Osteocyte (in vitro differentiated cells): ENCODE measurements around the gene TOMM5. TPM values are rescaled to one million over a fixed set of nuclear protein-coding genes. Genes with fewer than 3 reads are reported as not detected.

Experiments
- DNase-seq: peaks from one replicate; pipeline ENCODE4 v3.0.0; 2021; ENCODE audit warnings: mixed read lengths; ENCODE audit not compliant: unreplicated experiment; ENCODE audit errors: extremely low spot score
- H3K27ac Mint-ChIP-seq: one replicate; pipeline ENCODE4 v1.8.0; 2021; ENCODE audit warnings: mild to moderate bottlenecking, mixed read lengths; ENCODE audit not compliant: unreplicated experiment
- H3K27me3 Mint-ChIP-seq: one replicate; pipeline ENCODE4 v1.8.0; 2021; ENCODE audit warnings: mixed read lengths; ENCODE audit not compliant: unreplicated experiment
- H3K36me3 Mint-ChIP-seq: one replicate; pipeline ENCODE4 v1.8.0; 2021; ENCODE audit warnings: mixed read lengths; ENCODE audit not compliant: unreplicated experiment
- H3K4me1 Mint-ChIP-seq: one replicate; pipeline ENCODE4 v1.8.0; 2021; ENCODE audit warnings: mixed read lengths; ENCODE audit not compliant: unreplicated experiment
- H3K4me3 Mint-ChIP-seq: one replicate; pipeline ENCODE4 v1.8.0; 2021; ENCODE audit warnings: mild to moderate bottlenecking, moderate library complexity, mixed read lengths; ENCODE audit not compliant: unreplicated experiment
- H3K9me3 Mint-ChIP-seq: one replicate; pipeline ENCODE4 v1.8.0; 2021; ENCODE audit warnings: mixed read lengths; ENCODE audit not compliant: unreplicated experiment
- CTCF ChIP-seq: fragments of 200-600 bp; sonication (generic); IDR thresholded peaks from 2 replicates; pipeline ENCODE4 v1.5.0; 2021; ENCODE audit warnings: antibody characterized with exemption, mild to moderate bottlenecking, moderate library complexity
- total RNA-seq: library from RNA; stranded (reverse); gene quantifications from 2 replicates; pipeline ENCODE4 v1.2.1, GENCODE V29; 2021

Gene TOMM5
- total RNA-seq, 1 donor from 2014 or later, result 85.9 TPM

- no peak for TF ChIP-seq CTCF
- no peaks in the 10 kb centered on the region for H3K9me3 Mint-ChIP-seq
- peaks cover 2% of the 10 kb centered on the region for H3K4me1 Mint-ChIP-seq
- no peak for DNase-seq
- peaks cover 10% of the 10 kb centered on the region for H3K36me3 Mint-ChIP-seq
- no peak overlapping the region for H3K4me3 Mint-ChIP-seq
- H3K27ac Mint-ChIP-seq, result no peak overlapping the region
- no peaks in the 10 kb centered on the region for H3K27me3 Mint-ChIP-seq
These were observed 36.6 kb downstream of the TOMM5 start for GRCh38 chr9:37555786-37556185.

- peaks cover 10% of the 10 kb centered on the region for H3K36me3 Mint-ChIP-seq
- H3K27me3 Mint-ChIP-seq, result no peaks in the 10 kb centered on the region
- peaks cover 2% of the 10 kb centered on the region for H3K4me1 Mint-ChIP-seq
- H3K27ac Mint-ChIP-seq, result no peak overlapping the region
- no peak overlapping the region for H3K4me3 Mint-ChIP-seq
- H3K9me3 Mint-ChIP-seq, result no peaks in the 10 kb centered on the region
- DNase-seq, result no peak
- TF ChIP-seq CTCF, result no peak
These were observed 38.1 kb downstream of the TOMM5 start for GRCh38 chr9:37554318-37554717.

- DNase-seq, result no peak
- TF ChIP-seq CTCF, result no peak
- H3K27me3 Mint-ChIP-seq, result no peaks in the 10 kb centered on the region
- H3K36me3 Mint-ChIP-seq, result peaks cover 4% of the 10 kb centered on the region
- H3K4me3 Mint-ChIP-seq, result no peak overlapping the region
- H3K4me1 Mint-ChIP-seq, result peaks cover 2% of the 10 kb centered on the region
- H3K9me3 Mint-ChIP-seq, result no peaks in the 10 kb centered on the region
- H3K27ac Mint-ChIP-seq, result no peak overlapping the region
These were observed 40.5 kb downstream of the TOMM5 start for GRCh38 chr9:37551888-37552287.

GRCh38 chr9:37551468-37551867 lies 40.9 kb downstream of the TOMM5 start:
- no peak for DNase-seq
- H3K27me3 Mint-ChIP-seq, result no peaks in the 10 kb centered on the region
- peaks cover 2% of the 10 kb centered on the region for H3K4me1 Mint-ChIP-seq
- H3K4me3 Mint-ChIP-seq, result no peak overlapping the region
- TF ChIP-seq CTCF, result no peak
- no peaks in the 10 kb centered on the region for H3K9me3 Mint-ChIP-seq
- no peak overlapping the region for H3K27ac Mint-ChIP-seq
- H3K36me3 Mint-ChIP-seq, result peaks cover 2% of the 10 kb centered on the region

GRCh38 chr9:37550781-37551180 lies 41.6 kb downstream of the TOMM5 start:
- peaks cover 2% of the 10 kb centered on the region for H3K4me1 Mint-ChIP-seq
- no peak for DNase-seq
- no peaks in the 10 kb centered on the region for H3K27me3 Mint-ChIP-seq
- no peak overlapping the region for H3K27ac Mint-ChIP-seq
- no peaks in the 10 kb centered on the region for H3K9me3 Mint-ChIP-seq
- no peak for TF ChIP-seq CTCF
- no peak overlapping the region for H3K4me3 Mint-ChIP-seq
- H3K36me3 Mint-ChIP-seq, result peaks cover 3% of the 10 kb centered on the region
